ENCODE results near the gene ARHGAP20. TPM values are rescaled to one million over a fixed set of nuclear protein-coding genes. Genes with fewer than 3 reads are reported as not detected.
"Not testable (repeated sequence)": the region's sequence is repeated elsewhere in the genome, so short reads cannot be mapped to it uniquely, and the experiment has no call there.

The ARHGAP20 gene
- total and polyA plus RNA-seq, 8 donors = 4.4 to 47.8 (median 41.8) TPM

GRCh38 chr11:110629594-110629993 is 82.6 kb downstream of the ARHGAP20 start:
- no peaks in the 10 kb centered on the region for H3K36me3 ChIP-seq
- H3K4me3 ChIP-seq = no peak overlapping the region
- H3K9me3 ChIP-seq = no peaks in the 10 kb centered on the region
- no peak overlapping the region for H3K27ac ChIP-seq
- DNase-seq (peak in 3 of 4 donors; percentile 11 to 75 (median 70)), ATAC-seq (peak; percentile 98)
- TF ChIP-seq CTCF (IDR thresholded peaks at IDR 0.05) = no peak
- H3K27me3 ChIP-seq = no peaks in the 10 kb centered on the region
- no peaks in the 10 kb centered on the region for H3K4me1 ChIP-seq
- intact Hi-C loops (cut with DNase I) = no loop called here

GRCh38 chr11:110621826-110622225 is 90.4 kb downstream of the ARHGAP20 start:
- intact Hi-C loops (cut with DNase I) = no loop called here
- H3K27ac ChIP-seq = no peak overlapping the region
- DNase-seq (no peak), ATAC-seq (no peak)
- no peaks in the 10 kb centered on the region for H3K36me3 ChIP-seq
- no peaks in the 10 kb centered on the region for H3K4me1 ChIP-seq
- H3K4me3 ChIP-seq = no peak overlapping the region
- peaks cover 0 to 2% of the 10 kb centered on the region in 2 donors for H3K9me3 ChIP-seq
- no peaks in the 10 kb centered on the region for H3K27me3 ChIP-seq
- no peak for TF ChIP-seq CTCF (IDR thresholded peaks at IDR 0.05)

- H3K4me3 ChIP-seq; intact Hi-C loops (cut with DNase I); H3K27ac ChIP-seq; H3K4me1 ChIP-seq; H3K36me3 ChIP-seq; ATAC-seq; DNase-seq; H3K9me3 ChIP-seq; H3K27me3 ChIP-seq: not testable (repeated sequence)
Measured at GRCh38 chr11:110619366-110619765, 92.9 kb downstream of the ARHGAP20 start.

- H3K36me3 ChIP-seq = no peaks in the 10 kb centered on the region
- H3K4me1 ChIP-seq = no peaks in the 10 kb centered on the region
- intact Hi-C loops (cut with DNase I) = no loop called here
- no peaks in the 10 kb centered on the region for H3K27me3 ChIP-seq
- H3K27ac ChIP-seq = no peak overlapping the region
- no peaks in the 10 kb centered on the region for H3K9me3 ChIP-seq
- no peak for TF ChIP-seq CTCF (IDR thresholded peaks at IDR 0.05)
- no peak overlapping the region for H3K4me3 ChIP-seq
- no peak for ATAC-seq
- no peak for DNase-seq
Measured at GRCh38 chr11:110614031-110614430, 98.2 kb downstream of the ARHGAP20 start.

- no peaks in the 10 kb centered on the region for H3K27me3 ChIP-seq
Measured at GRCh38 chr11:110613197-110613918, 98.9 kb downstream of the ARHGAP20 start.

More at GRCh38 chr11:110613197-110613918, 98.9 kb downstream of the ARHGAP20 start:
- ATAC-seq (no peak), DNase-seq (no peak)
- no peaks in the 10 kb centered on the region for H3K9me3 ChIP-seq
- intact Hi-C loops (cut with DNase I) = no loop called here
- H3K27ac ChIP-seq = no peak overlapping the region
- no peaks in the 10 kb centered on the region for H3K4me1 ChIP-seq
- H3K36me3 ChIP-seq = no peaks in the 10 kb centered on the region
- TF ChIP-seq CTCF (IDR thresholded peaks at IDR 0.05) = no peak
- H3K4me3 ChIP-seq = no peak overlapping the region

Data from left lung (tissue), 10 donors.